ENCODE results near the gene TNNI3. TPM values are rescaled to one million over a fixed set of nuclear protein-coding genes. Genes with fewer than 3 reads are reported as not detected.

TNNI3 gene
- total RNA-seq, 2 donors from 2014 or later = 9.8 to 14.2 TPM

DNA sequence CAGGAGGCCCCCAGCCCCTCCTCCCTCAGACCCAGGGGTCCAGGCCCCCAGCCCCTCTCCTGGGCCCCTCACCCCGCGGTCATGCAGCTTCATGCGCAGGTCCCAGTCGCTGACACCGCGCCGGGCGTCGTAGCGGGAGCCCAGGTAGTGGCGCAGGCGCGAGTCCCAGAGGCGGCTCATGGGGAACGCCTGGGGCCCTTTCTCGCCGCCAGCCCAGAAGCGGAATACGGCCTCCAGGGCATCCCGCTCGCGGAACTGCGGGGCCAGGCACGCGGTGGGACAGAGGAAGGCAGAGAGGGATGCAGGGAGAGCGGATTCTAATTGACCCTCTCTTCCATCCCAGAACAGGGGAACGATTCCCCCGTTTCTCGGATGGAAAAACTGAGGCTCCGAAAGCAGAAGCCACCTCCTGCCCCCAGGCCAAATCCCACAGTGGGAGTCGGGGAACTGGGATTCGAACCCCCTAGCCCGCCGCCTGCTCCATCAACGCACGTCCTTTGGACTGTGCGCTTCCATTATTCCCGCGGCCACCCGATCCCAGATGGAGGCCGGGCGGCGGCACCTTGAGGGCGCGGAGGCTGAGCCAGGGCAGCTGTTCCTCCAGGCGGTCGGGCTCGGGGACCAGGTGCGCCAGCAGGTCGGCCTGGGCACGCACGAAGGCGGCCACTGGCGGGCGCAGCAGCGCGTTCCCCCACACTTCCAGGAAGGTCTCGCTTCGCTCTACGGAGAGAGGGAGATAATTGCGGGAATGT lies 4.2 kb upstream of the TNNI3 start:
- TF ChIP-seq, protein P1, sequence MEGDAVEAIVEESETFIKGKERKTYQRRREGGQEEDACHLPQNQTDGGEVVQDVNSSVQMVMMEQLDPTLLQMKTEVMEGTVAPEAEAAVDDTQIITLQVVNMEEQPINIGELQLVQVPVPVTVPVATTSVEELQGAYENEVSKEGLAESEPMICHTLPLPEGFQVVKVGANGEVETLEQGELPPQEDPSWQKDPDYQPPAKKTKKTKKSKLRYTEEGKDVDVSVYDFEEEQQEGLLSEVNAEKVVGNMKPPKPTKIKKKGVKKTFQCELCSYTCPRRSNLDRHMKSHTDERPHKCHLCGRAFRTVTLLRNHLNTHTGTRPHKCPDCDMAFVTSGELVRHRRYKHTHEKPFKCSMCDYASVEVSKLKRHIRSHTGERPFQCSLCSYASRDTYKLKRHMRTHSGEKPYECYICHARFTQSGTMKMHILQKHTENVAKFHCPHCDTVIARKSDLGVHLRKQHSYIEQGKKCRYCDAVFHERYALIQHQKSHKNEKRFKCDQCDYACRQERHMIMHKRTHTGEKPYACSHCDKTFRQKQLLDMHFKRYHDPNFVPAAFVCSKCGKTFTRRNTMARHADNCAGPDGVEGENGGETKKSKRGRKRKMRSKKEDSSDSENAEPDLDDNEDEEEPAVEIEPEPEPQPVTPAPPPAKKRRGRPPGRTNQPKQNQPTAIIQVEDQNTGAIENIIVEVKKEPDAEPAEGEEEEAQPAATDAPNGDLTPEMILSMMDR (conservative IDR thresholded peaks at IDR 0.05) = no peak
- Histone ChIP-seq H3K4me1 (ENCODE audit: control insufficient read depth, insufficient read depth, low read length) (no peaks in the 10 kb centered on the region), H3K9me3 (ENCODE audit: control insufficient read depth, low read length) (no peaks in the 10 kb centered on the region), H3K27me3 (ENCODE audit: control insufficient read depth, insufficient read depth, low read length, poor library complexity, severe bottlenecking) (no peaks in the 10 kb centered on the region), H3K9ac (ENCODE audit: extremely low read depth, low read length, poor library complexity, severe bottlenecking) (no peak overlapping the region), H3K27ac (ENCODE audit: low read depth, low read length) (no peak overlapping the region), H3K4me3 (ENCODE audit: low read length) (no peak overlapping the region), H3K36me3 (ENCODE audit: control insufficient read depth, insufficient read depth, low read length) (no peaks in the 10 kb centered on the region)
- no peak overlapping the region for H3K27ac Mint-ChIP-seq
- H3K27me3 Mint-ChIP-seq (ENCODE audit: insufficient read depth) = peaks cover 78% of the 10 kb centered on the region
- H3K36me3 Mint-ChIP-seq (ENCODE audit: low read depth) = no peaks in the 10 kb centered on the region
- peaks cover 8% of the 10 kb centered on the region for H3K4me1 Mint-ChIP-seq
- 91 to 95% methylated on average over 48 to 51 of the region's 61 CpGs for WGBS, 2 experiments (ENCODE audit: insufficient coverage in 1 of 2, insufficient read length in 1 of 2)
- DNase-seq = peak; percentile 65
- no peak overlapping the region for H3K4me3 Mint-ChIP-seq
- H3K9me3 Mint-ChIP-seq = peaks cover 2% of the 10 kb centered on the region

- no peak for DNase-seq
- no peak overlapping the region for H3K27ac ChIP-seq (ENCODE audit: low read depth, low read length)
- Mint-ChIP-seq H3K36me3 (ENCODE audit: low read depth) (no peaks in the 10 kb centered on the region), H3K27ac (no peak overlapping the region), H3K27me3 (ENCODE audit: insufficient read depth) (peaks cover 86% of the 10 kb centered on the region), H3K9me3 (peaks cover 2% of the 10 kb centered on the region), H3K4me3 (no peak overlapping the region), H3K4me1 (peaks cover 6% of the 10 kb centered on the region)
- H3K4me1 ChIP-seq (ENCODE audit: control insufficient read depth, insufficient read depth, low read length) = no peaks in the 10 kb centered on the region
- no peak overlapping the region for H3K4me3 ChIP-seq (ENCODE audit: low read length)
- H3K9me3 ChIP-seq (ENCODE audit: control insufficient read depth, low read length) = no peaks in the 10 kb centered on the region
- no peaks in the 10 kb centered on the region for H3K27me3 ChIP-seq (ENCODE audit: control insufficient read depth, insufficient read depth, low read length, poor library complexity, severe bottlenecking)
- TF ChIP-seq, protein P1 (conservative IDR thresholded peaks at IDR 0.05) = no peak
- H3K36me3 ChIP-seq (ENCODE audit: control insufficient read depth, insufficient read depth, low read length) = no peaks in the 10 kb centered on the region
- 50 to 73% methylated on average over 15 to 32 of the region's 32 CpGs for WGBS, 2 experiments (ENCODE audit: insufficient coverage in 1 of 2, insufficient read length in 1 of 2)
- H3K9ac ChIP-seq (ENCODE audit: extremely low read depth, low read length, poor library complexity, severe bottlenecking) = no peak overlapping the region
Observed at GRCh38 chr19:55160986-55161365, 3.4 kb upstream of the TNNI3 start.

DNA sequence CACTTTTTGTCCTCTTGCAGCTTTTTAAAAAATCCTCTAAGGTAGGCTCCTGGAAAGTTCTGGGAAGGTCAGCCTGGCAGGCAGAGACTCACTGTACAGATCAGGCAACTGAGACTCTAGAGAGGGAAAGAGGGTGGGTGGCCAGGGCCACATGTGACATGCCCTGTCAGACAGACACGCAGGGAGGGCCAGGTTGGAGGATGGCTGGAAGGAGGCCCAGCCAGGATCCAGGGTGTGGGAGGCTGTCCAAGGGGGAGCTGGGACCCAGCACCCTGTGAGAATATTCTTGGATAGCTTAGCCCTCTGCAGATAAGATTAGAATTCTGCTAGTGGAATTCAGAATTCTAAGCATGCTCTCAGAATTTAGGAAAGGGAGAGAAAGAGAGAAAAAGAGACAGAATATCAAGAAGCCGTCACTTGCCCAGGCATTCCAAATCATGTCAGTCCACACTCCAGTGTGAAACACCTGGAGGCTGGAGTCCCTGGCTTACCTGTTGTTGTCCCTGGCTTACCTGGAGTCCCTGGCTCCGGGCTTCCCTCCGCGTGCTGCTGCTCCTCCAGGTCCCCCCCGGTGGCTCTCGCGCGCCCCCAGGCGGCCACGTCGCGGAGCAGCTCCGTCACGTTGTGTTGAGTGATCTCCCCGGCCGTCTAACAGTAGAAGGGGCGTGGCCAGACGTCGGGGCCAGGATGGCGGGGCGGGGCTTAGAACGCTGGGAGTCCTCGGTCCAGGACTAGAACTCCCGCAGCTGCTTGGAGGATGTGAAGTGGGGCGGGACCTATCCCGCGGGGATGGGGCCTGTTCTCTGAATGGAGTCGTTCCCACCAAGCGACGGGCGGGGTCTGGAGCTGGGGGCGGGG lies 2.8 kb upstream of the TNNI3 start:
- peak; percentile 99 for DNase-seq
- Histone ChIP-seq H3K36me3 (ENCODE audit: control insufficient read depth, insufficient read depth, low read length) (no peaks in the 10 kb centered on the region), H3K4me3 (ENCODE audit: low read length) (no peak overlapping the region), H3K27ac (ENCODE audit: low read depth, low read length) (no peak overlapping the region), H3K27me3 (ENCODE audit: control insufficient read depth, insufficient read depth, low read length, poor library complexity, severe bottlenecking) (no peaks in the 10 kb centered on the region), H3K4me1 (ENCODE audit: control insufficient read depth, insufficient read depth, low read length) (no peaks in the 10 kb centered on the region), H3K9ac (ENCODE audit: extremely low read depth, low read length, poor library complexity, severe bottlenecking) (no peak overlapping the region), H3K9me3 (ENCODE audit: control insufficient read depth, low read length) (no peaks in the 10 kb centered on the region)
- Mint-ChIP-seq H3K27ac (no peak overlapping the region), H3K4me3 (no peak overlapping the region), H3K27me3 (ENCODE audit: insufficient read depth) (peaks cover 83% of the 10 kb centered on the region), H3K36me3 (ENCODE audit: low read depth) (no peaks in the 10 kb centered on the region), H3K4me1 (peaks cover 6% of the 10 kb centered on the region), H3K9me3 (peaks cover 2% of the 10 kb centered on the region)
- WGBS, 2 experiments (ENCODE audit: insufficient coverage in 1 of 2, insufficient read length in 1 of 2) = 4% methylated on average over 14 to 33 of the region's 33 CpGs
- TF ChIP-seq, protein P1 (conservative IDR thresholded peaks at IDR 0.05) = peak; percentile 99

Measured in endodermal cell (in vitro differentiated cells).